ENCODE data around the gene CHL1. TPM values are rescaled to one million over a fixed set of nuclear protein-coding genes. Genes with fewer than 3 reads are reported as not detected.
A peak's percentile ranks its signal among the peaks of the same experiment; 100 is the strongest.

The CHL1 gene
- total RNA-seq, 1 donor from 2014 or later: 0.49 TPM

- H3K36me3 ChIP-seq: no peaks in the 10 kb centered on the region
- no peak overlapping the region for H3K4me2 ChIP-seq
- DNase-seq (ENCODE audit: low spot score): no peak
- no peaks in the 10 kb centered on the region for H3F3A ChIP-seq (ENCODE audit: low read depth)
- Mint-ChIP-seq H3K27me3 (ENCODE audit: insufficient read depth, low read depth) (peaks cover 2% of the 10 kb centered on the region), H3K4me3 (no peak overlapping the region), H3K9me3 (no peaks in the 10 kb centered on the region), H3K27ac (no peak overlapping the region), H3K36me3 (peaks cover 3% of the 10 kb centered on the region), H3K4me1 (peaks cover 31% of the 10 kb centered on the region)
- no peaks in the 10 kb centered on the region for H3K27me3 ChIP-seq
- no peaks in the 10 kb centered on the region for H4K20me1 ChIP-seq (ENCODE audit: low read depth)
- peaks cover 4% of the 10 kb centered on the region for H3K4me1 ChIP-seq
- no peak overlapping the region for H2AFZ ChIP-seq (replicated peaks)
- no peaks in the 10 kb centered on the region for H3K9me3 ChIP-seq (ENCODE audit: low read depth)
- no peak overlapping the region for H3K9ac ChIP-seq
- H3K79me2 ChIP-seq (ENCODE audit: low read depth): no peaks in the 10 kb centered on the region
- no peak overlapping the region for H3K4me3 ChIP-seq
- TF ChIP-seq EZH2phosphoT487 (IDR thresholded peaks at IDR 0.05) (no peak), CTCF (IDR thresholded peaks at IDR 0.05) (no peak), EZH2 (IDR thresholded peaks at IDR 0.05) (no peak)
- H3K27ac ChIP-seq: no peak overlapping the region
These were observed 98.0 kb downstream of the CHL1 start for GRCh38 chr3:294581-294980.

- H3K36me3 ChIP-seq: no peaks in the 10 kb centered on the region
- H3K27ac ChIP-seq: peak overlapping the region; percentile 34
- H3K9ac ChIP-seq: no peak overlapping the region
- H3K27me3 ChIP-seq: no peaks in the 10 kb centered on the region
- no peak overlapping the region for H2AFZ ChIP-seq (replicated peaks)
- Mint-ChIP-seq H3K27ac (no peak overlapping the region), H3K4me1 (peaks cover 31% of the 10 kb centered on the region), H3K4me3 (no peak overlapping the region), H3K36me3 (peaks cover 3% of the 10 kb centered on the region), H3K27me3 (ENCODE audit: insufficient read depth, low read depth) (peaks cover 2% of the 10 kb centered on the region), H3K9me3 (no peaks in the 10 kb centered on the region)
- H3F3A ChIP-seq (ENCODE audit: low read depth): no peaks in the 10 kb centered on the region
- no peaks in the 10 kb centered on the region for H4K20me1 ChIP-seq (ENCODE audit: low read depth)
- H3K9me3 ChIP-seq (ENCODE audit: low read depth): no peaks in the 10 kb centered on the region
- peaks cover 4% of the 10 kb centered on the region for H3K4me1 ChIP-seq
- no peak overlapping the region for H3K4me3 ChIP-seq
- DNase-seq (ENCODE audit: low spot score): peak; percentile 15
- H3K4me2 ChIP-seq: peak overlapping the region; percentile 62
- no peak for TF ChIP-seq EZH2 (IDR thresholded peaks at IDR 0.05)
- no peak for TF ChIP-seq CTCF (IDR thresholded peaks at IDR 0.05)
- no peak for TF ChIP-seq EZH2phosphoT487 (IDR thresholded peaks at IDR 0.05)
- H3K79me2 ChIP-seq (ENCODE audit: low read depth): no peaks in the 10 kb centered on the region
These were observed 98.6 kb downstream of the CHL1 start for GRCh38 chr3:295166-295565.

- Histone ChIP-seq H3K4me2 (no peak overlapping the region), H3K36me3 (no peaks in the 10 kb centered on the region), H3K79me2 (ENCODE audit: low read depth) (no peaks in the 10 kb centered on the region), H2AFZ (replicated peaks) (no peak overlapping the region), H3K9ac (no peak overlapping the region), H4K20me1 (ENCODE audit: low read depth) (no peaks in the 10 kb centered on the region), H3K4me3 (no peak overlapping the region), H3K9me3 (ENCODE audit: low read depth) (no peaks in the 10 kb centered on the region), H3K27me3 (no peaks in the 10 kb centered on the region), H3K27ac (no peak overlapping the region), H3F3A (ENCODE audit: low read depth) (no peaks in the 10 kb centered on the region), H3K4me1 (peaks cover 4% of the 10 kb centered on the region)
- DNase-seq (ENCODE audit: low spot score): peak; percentile 9
- H3K27ac Mint-ChIP-seq: no peak overlapping the region
- TF ChIP-seq EZH2phosphoT487 (IDR thresholded peaks at IDR 0.05): no peak
- no peak for TF ChIP-seq CTCF (IDR thresholded peaks at IDR 0.05)
- TF ChIP-seq EZH2 (IDR thresholded peaks at IDR 0.05): no peak
- peaks cover 7% of the 10 kb centered on the region for H3K36me3 Mint-ChIP-seq
- H3K9me3 Mint-ChIP-seq: peaks cover 4% of the 10 kb centered on the region
- no peak overlapping the region for H3K4me3 Mint-ChIP-seq
- H3K27me3 Mint-ChIP-seq (ENCODE audit: insufficient read depth, low read depth): peaks cover 2% of the 10 kb centered on the region
- peaks cover 31% of the 10 kb centered on the region for H3K4me1 Mint-ChIP-seq
These were observed 101.0 kb downstream of the CHL1 start for GRCh38 chr3:297585-297984.
